ENCODE results near the gene GLCCI1. TPM values are rescaled to one million over a fixed set of nuclear protein-coding genes. Genes with fewer than 3 reads are reported as not detected.

Gene GLCCI1
- total RNA-seq, 1 experiment from 2014 or later = 8.5 TPM

DNA sequence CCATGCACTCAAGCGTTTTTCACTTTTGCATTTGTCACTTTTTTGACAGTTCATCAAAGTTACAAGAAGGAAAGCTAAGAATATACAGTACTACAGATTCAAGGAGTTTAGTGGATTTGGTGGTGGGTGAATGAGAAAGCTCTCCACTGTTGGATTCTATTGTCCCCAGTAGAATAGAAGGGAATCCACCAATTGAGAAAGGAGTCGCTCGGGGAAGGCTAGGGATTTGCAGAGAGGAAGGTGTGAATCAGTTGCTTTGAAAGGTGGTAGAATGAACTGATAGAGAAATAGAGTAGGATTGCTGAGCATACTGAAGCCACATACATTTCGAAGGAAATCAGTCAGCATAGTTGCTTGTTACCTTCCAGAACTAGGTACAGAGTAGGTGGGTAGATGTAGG, 33.7 kb upstream of the GLCCI1 start:
- POLR2A ChIA-PET (ENCODE audit: unreplicated experiment) = no interaction called here
- Histone ChIP-seq H3K79me2 (ENCODE audit: low read length) (no peaks in the 10 kb centered on the region), H3K9me2 (replicated peaks; ENCODE audit: low read length) (no peaks in the 10 kb centered on the region), H3K27me3 (ENCODE audit: low read length) (no peaks in the 10 kb centered on the region), H3F3A (ENCODE audit: low read length, unreplicated experiment) (no peaks in the 10 kb centered on the region), H3K9ac (ENCODE audit: low read length) (no peak overlapping the region), H3K36me3 (ENCODE audit: low read depth, low read length) (no peaks in the 10 kb centered on the region), H4K20me1 (ENCODE audit: low read length) (no peaks in the 10 kb centered on the region), H2AFZ (ENCODE audit: low read length) (no peak overlapping the region), H3K9me3 (ENCODE audit: low read length) (no peaks in the 10 kb centered on the region), H3K4me2 (ENCODE audit: low read length) (no peak overlapping the region), H3K4me1 (ENCODE audit: insufficient read depth, low read length) (no peaks in the 10 kb centered on the region), H3K27ac (ENCODE audit: low read length) (no peak overlapping the region), H3K4me3 (ENCODE audit: low read length) (no peak overlapping the region)
- ATAC-seq (no peak), DNase-seq (no peak)
- no peak for TF ChIP-seq EZH2 (IDR thresholded peaks at IDR 0.05; ENCODE audit: low read length, unreplicated experiment)
- TF ChIP-seq, protein P1, sequence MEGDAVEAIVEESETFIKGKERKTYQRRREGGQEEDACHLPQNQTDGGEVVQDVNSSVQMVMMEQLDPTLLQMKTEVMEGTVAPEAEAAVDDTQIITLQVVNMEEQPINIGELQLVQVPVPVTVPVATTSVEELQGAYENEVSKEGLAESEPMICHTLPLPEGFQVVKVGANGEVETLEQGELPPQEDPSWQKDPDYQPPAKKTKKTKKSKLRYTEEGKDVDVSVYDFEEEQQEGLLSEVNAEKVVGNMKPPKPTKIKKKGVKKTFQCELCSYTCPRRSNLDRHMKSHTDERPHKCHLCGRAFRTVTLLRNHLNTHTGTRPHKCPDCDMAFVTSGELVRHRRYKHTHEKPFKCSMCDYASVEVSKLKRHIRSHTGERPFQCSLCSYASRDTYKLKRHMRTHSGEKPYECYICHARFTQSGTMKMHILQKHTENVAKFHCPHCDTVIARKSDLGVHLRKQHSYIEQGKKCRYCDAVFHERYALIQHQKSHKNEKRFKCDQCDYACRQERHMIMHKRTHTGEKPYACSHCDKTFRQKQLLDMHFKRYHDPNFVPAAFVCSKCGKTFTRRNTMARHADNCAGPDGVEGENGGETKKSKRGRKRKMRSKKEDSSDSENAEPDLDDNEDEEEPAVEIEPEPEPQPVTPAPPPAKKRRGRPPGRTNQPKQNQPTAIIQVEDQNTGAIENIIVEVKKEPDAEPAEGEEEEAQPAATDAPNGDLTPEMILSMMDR (conservative IDR thresholded peaks at IDR 0.05; ENCODE audit: low read depth, low read length) = no peak
- no peak for TF ChIP-seq EZH2phosphoT487 (IDR thresholded peaks at IDR 0.05; ENCODE audit: borderline replicate concordance, low read length)
- intact Hi-C loops (cut with micrococcal nuclease) = no loop called here
- CTCF ChIA-PET = no interaction called here
- no TSS peak for BruUV-seq (replicated peaks)

DNA sequence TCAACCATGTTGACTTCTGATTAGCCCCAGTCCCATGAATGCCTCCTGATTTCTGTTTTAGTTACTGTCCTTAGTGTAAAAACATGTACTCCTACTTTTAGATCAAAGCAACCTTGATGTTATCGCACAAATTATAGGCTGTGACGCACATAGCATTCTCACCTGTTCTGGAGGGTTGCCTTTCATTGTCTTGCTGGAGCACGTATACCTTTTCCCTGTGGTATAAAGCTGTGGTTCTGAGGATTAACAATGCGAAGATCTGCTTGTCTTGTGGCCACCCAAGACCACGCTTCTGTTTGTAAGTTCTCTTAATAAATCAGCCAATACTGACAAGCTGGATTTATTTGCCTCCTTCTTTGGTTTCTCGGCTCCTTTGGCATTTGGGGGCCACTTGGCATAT, 30.1 kb upstream of the GLCCI1 start:
- H2AFZ ChIP-seq (ENCODE audit: low read length) = no peak overlapping the region
- H3F3A ChIP-seq (ENCODE audit: low read length, unreplicated experiment) = no peaks in the 10 kb centered on the region
- H3K36me3 ChIP-seq (ENCODE audit: low read depth, low read length) = no peaks in the 10 kb centered on the region
- CTCF ChIA-PET = no interaction called here
- H3K9me3 ChIP-seq (ENCODE audit: low read length) = no peaks in the 10 kb centered on the region
- H3K79me2 ChIP-seq (ENCODE audit: low read length) = no peaks in the 10 kb centered on the region
- BruUV-seq (replicated peaks) = no TSS peak
- no peaks in the 10 kb centered on the region for H3K4me1 ChIP-seq (ENCODE audit: insufficient read depth, low read length)
- no peak for DNase-seq
- H3K9me2 ChIP-seq (replicated peaks; ENCODE audit: low read length) = no peaks in the 10 kb centered on the region
- no peak overlapping the region for H3K27ac ChIP-seq (ENCODE audit: low read length)
- intact Hi-C loops (cut with micrococcal nuclease) = no loop called here
- ATAC-seq = no peak
- TF ChIP-seq, protein P1 (conservative IDR thresholded peaks at IDR 0.05; ENCODE audit: low read depth, low read length) = no peak
- no peak for TF ChIP-seq EZH2phosphoT487 (IDR thresholded peaks at IDR 0.05; ENCODE audit: borderline replicate concordance, low read length)
- no peak for TF ChIP-seq EZH2 (IDR thresholded peaks at IDR 0.05; ENCODE audit: low read length, unreplicated experiment)
- no peak overlapping the region for H3K4me2 ChIP-seq (ENCODE audit: low read length)
- POLR2A ChIA-PET (ENCODE audit: unreplicated experiment) = no interaction called here
- H3K27me3 ChIP-seq (ENCODE audit: low read length) = no peaks in the 10 kb centered on the region
- H3K9ac ChIP-seq (ENCODE audit: low read length) = no peak overlapping the region
- no peak overlapping the region for H3K4me3 ChIP-seq (ENCODE audit: low read length)
- no peaks in the 10 kb centered on the region for H4K20me1 ChIP-seq (ENCODE audit: low read length)

DNA sequence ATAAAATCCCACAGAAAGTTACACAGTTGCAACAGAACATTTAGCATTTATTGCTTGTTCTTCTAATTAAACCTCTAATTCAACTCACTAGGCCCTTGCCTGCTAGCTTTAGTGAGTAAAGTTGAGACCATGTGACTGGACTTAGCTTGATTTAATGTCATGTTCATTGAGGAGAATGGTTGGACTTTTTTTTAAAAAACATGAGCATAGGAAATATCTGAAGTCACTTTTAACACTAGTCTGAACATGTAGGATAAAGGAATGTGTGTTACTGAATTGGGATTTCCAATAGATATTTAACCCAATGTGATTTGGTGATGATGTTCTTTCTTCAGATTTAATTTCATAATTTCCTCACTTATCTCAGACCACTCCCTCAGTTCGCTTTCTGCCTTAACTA, 24.6 kb upstream of the GLCCI1 start:
- no peak for ATAC-seq
- no peak overlapping the region for H3K4me3 ChIP-seq (ENCODE audit: low read length)
- no peak overlapping the region for H2AFZ ChIP-seq (ENCODE audit: low read length)
- H3F3A ChIP-seq (ENCODE audit: low read length, unreplicated experiment) = no peaks in the 10 kb centered on the region
- H3K27ac ChIP-seq (ENCODE audit: low read length) = no peak overlapping the region
- DNase-seq = no peak
- no peaks in the 10 kb centered on the region for H3K36me3 ChIP-seq (ENCODE audit: low read depth, low read length)
- H3K4me2 ChIP-seq (ENCODE audit: low read length) = no peak overlapping the region
- no peaks in the 10 kb centered on the region for H3K9me2 ChIP-seq (replicated peaks; ENCODE audit: low read length)
- no peak overlapping the region for H3K9ac ChIP-seq (ENCODE audit: low read length)
- intact Hi-C loops (cut with micrococcal nuclease) = no loop called here
- H4K20me1 ChIP-seq (ENCODE audit: low read length) = no peaks in the 10 kb centered on the region
- no peaks in the 10 kb centered on the region for H3K79me2 ChIP-seq (ENCODE audit: low read length)
- no peaks in the 10 kb centered on the region for H3K27me3 ChIP-seq (ENCODE audit: low read length)
- peaks cover 13% of the 10 kb centered on the region for H3K4me1 ChIP-seq (ENCODE audit: insufficient read depth, low read length)
- CTCF ChIA-PET = no interaction called here
- TF ChIP-seq, protein P1 (conservative IDR thresholded peaks at IDR 0.05; ENCODE audit: low read depth, low read length) = no peak
- TF ChIP-seq EZH2phosphoT487 (IDR thresholded peaks at IDR 0.05; ENCODE audit: borderline replicate concordance, low read length) (no peak), EZH2 (IDR thresholded peaks at IDR 0.05; ENCODE audit: low read length, unreplicated experiment) (no peak)
- no TSS peak for BruUV-seq (replicated peaks)
- no peaks in the 10 kb centered on the region for H3K9me3 ChIP-seq (ENCODE audit: low read length)
- POLR2A ChIA-PET (ENCODE audit: unreplicated experiment) = no interaction called here

Data from PC-3 (cell line).